HL-60 (cell line): ENCODE data around the gene CFAP57.

Experiments
- DNase-seq, 2 experiments: peaks; one replicate each; pipeline ENCODE4 v3.0.0-alpha.2; 2010 to 2020; ENCODE audit warnings: low read depth in 1 of 2, low spot score in 1 of 2
- H3K27ac ChIP-seq: fragments of 250-450 bp; sonication (Bioruptor Pico); replicated peaks from 2 replicates; pipeline ENCODE4 v1.5.1; 2020; ENCODE audit warnings: mild to moderate bottlenecking, moderate library complexity
- H3K27me3 ChIP-seq: fragments of 250-450 bp; sonication (Bioruptor Pico); 2 replicates; pipeline ENCODE4 v1.5.1; 2021; ENCODE audit warnings: mild to moderate bottlenecking, moderate library complexity; ENCODE audit not compliant: insufficient read depth, poor library complexity, severe bottlenecking
- H3K4me3 ChIP-seq: replicated peaks from 2 replicates; pipeline ENCODE4 v1.5.1; 2011; ENCODE audit warnings: mild to moderate bottlenecking, control low read depth, low read length; ENCODE audit not compliant: insufficient read depth
- GABPA ChIP-seq: IDR thresholded peaks from 2 replicates; pipeline ENCODE4 v1.6.1; 2012; ENCODE audit warnings: low read depth
- POLR2AphosphoS5 ChIP-seq: IDR thresholded peaks from 2 replicates; pipeline ENCODE4 v1.6.1; 2012; ENCODE audit warnings: low read depth
- REST ChIP-seq: IDR thresholded peaks from 2 replicates; pipeline ENCODE4 v1.6.1; 2012; ENCODE audit warnings: low read depth; ENCODE audit not compliant: insufficient replicate concordance
- SPI1 ChIP-seq: IDR thresholded peaks from 2 replicates; pipeline ENCODE4 v1.6.1; 2012; ENCODE audit warnings: low read depth, mild to moderate bottlenecking, borderline replicate concordance
- TF ChIP-seq, protein P1 (sequence below): IDR thresholded peaks from one replicate; pipeline ENCODE4 v1.5.1; 2011; ENCODE audit warnings: low read length, control low read depth, inconsistent platforms; ENCODE audit not compliant: insufficient read depth

Gene CFAP57

GRCh38 chr1:43239484-43239883 lies 67.4 kb downstream of the CFAP57 start:
- no peaks in the 10 kb centered on the region for H3K27me3 ChIP-seq
- TF ChIP-seq REST (no peak), SPI1 (peak; percentile 41; the same call in 1 of the 2 replicates)
- H3K27ac ChIP-seq, result no peak overlapping the region
- DNase-seq, result no peak
- H3K4me3 ChIP-seq, result no peak overlapping the region

GRCh38 chr1:43241413-43241836 lies 69.3 kb downstream of the CFAP57 start:
- no peaks in the 10 kb centered on the region for H3K27me3 ChIP-seq
- no peak for DNase-seq
- H3K27ac ChIP-seq, result no peak overlapping the region
- TF ChIP-seq REST (no peak), SPI1 (no peak), POLR2AphosphoS5 (no peak), GABPA (no peak)
- TF ChIP-seq, protein P1, sequence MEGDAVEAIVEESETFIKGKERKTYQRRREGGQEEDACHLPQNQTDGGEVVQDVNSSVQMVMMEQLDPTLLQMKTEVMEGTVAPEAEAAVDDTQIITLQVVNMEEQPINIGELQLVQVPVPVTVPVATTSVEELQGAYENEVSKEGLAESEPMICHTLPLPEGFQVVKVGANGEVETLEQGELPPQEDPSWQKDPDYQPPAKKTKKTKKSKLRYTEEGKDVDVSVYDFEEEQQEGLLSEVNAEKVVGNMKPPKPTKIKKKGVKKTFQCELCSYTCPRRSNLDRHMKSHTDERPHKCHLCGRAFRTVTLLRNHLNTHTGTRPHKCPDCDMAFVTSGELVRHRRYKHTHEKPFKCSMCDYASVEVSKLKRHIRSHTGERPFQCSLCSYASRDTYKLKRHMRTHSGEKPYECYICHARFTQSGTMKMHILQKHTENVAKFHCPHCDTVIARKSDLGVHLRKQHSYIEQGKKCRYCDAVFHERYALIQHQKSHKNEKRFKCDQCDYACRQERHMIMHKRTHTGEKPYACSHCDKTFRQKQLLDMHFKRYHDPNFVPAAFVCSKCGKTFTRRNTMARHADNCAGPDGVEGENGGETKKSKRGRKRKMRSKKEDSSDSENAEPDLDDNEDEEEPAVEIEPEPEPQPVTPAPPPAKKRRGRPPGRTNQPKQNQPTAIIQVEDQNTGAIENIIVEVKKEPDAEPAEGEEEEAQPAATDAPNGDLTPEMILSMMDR, result no peak
- H3K4me3 ChIP-seq, result no peak overlapping the region

DNA sequence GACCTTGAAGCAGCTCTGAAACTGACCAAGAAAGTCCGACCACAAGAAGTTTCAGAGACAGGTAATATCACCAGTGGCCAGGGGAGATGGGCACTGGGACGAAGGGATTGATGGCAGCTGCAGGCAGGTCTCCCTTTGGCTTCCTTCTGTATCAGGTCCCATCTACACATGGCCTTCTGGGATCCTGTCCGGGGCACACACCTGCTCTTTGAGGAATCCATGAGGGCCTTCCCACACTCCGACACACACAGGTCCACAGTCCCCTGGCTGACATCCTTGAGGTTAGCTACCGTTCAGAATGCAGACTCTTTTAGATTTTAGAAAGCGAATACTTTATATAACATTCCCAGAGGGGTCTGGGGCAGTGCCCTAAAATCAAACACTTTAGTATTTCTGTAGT lies 71.2 kb downstream of the CFAP57 start:
- DNase-seq, result no peak
- TF ChIP-seq POLR2AphosphoS5, result no peak
- TF ChIP-seq GABPA, result no peak
- TF ChIP-seq SPI1, result no peak
- TF ChIP-seq, protein P1, result no peak
- TF ChIP-seq REST, result no peak
- no peaks in the 10 kb centered on the region for H3K27me3 ChIP-seq
- no peak overlapping the region for H3K4me3 ChIP-seq
- no peak overlapping the region for H3K27ac ChIP-seq
